ENCODE results near the gene PROSER2.

DNA sequence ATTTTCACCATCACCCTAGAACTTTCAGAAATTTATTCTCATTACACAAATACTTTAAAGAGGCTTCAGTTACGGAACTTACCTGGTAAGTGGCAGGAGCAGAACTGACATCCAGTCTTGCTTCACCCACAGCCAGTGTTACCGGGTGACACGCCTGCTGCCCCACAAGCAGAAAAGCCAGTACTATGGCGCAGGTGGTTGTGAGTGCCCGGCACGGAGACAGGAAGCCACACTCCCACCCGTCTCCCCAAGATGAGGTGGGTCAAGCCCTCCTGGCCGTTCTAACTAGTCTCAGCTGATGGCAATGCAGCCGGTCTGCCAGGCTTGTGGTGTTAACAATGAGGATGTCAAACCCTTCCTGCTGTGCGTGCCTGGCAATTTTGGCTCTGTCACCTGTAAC, 86.9 kb downstream of the PROSER2 start:
- TF ChIP-seq POLR2A (IDR thresholded peaks at IDR 0.05): no peak
- TF ChIP-seq, protein P1, sequence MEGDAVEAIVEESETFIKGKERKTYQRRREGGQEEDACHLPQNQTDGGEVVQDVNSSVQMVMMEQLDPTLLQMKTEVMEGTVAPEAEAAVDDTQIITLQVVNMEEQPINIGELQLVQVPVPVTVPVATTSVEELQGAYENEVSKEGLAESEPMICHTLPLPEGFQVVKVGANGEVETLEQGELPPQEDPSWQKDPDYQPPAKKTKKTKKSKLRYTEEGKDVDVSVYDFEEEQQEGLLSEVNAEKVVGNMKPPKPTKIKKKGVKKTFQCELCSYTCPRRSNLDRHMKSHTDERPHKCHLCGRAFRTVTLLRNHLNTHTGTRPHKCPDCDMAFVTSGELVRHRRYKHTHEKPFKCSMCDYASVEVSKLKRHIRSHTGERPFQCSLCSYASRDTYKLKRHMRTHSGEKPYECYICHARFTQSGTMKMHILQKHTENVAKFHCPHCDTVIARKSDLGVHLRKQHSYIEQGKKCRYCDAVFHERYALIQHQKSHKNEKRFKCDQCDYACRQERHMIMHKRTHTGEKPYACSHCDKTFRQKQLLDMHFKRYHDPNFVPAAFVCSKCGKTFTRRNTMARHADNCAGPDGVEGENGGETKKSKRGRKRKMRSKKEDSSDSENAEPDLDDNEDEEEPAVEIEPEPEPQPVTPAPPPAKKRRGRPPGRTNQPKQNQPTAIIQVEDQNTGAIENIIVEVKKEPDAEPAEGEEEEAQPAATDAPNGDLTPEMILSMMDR (IDR thresholded peaks at IDR 0.05): no peak

All from ovary (tissue), 3 donors.